Measurements from ENCODE around the gene CORIN. TPM values are rescaled to one million over a fixed set of nuclear protein-coding genes. Genes with fewer than 3 reads are reported as not detected.

CORIN gene
- total and polyA plus RNA-seq, 2 experiments from 2014 or later: not detected

- no peaks in the 10 kb centered on the region for H4K20me1 ChIP-seq (replicated peaks; ENCODE audit: insufficient read depth)
- peaks cover 7% of the 10 kb centered on the region for H3K4me1 ChIP-seq (ENCODE audit: insufficient read depth)
- peaks cover 5% of the 10 kb centered on the region; the same call in 1 of the 2 replicates for H3K9me2 ChIP-seq (ENCODE audit: insufficient read depth)
- no peaks in the 10 kb centered on the region for H3K36me3 ChIP-seq (ENCODE audit: insufficient read depth)
- Mint-ChIP-seq H3K36me3 (ENCODE audit: low read depth) (no peaks in the 10 kb centered on the region), H3K27ac (no peak overlapping the region), H3K27me3 (ENCODE audit: insufficient read depth, low read depth, poor library complexity) (no peaks in the 10 kb centered on the region), H3K4me1 (peaks cover 13% of the 10 kb centered on the region; the same call in 2 of the 3 replicates), H3K4me3 (no peak overlapping the region), H3K9me3 (no peaks in the 10 kb centered on the region)
- TF ChIP-seq NANOG (IDR thresholded peaks at IDR 0.05; ENCODE audit: borderline replicate concordance) (no peak), JUNB (IDR thresholded peaks at IDR 0.05; ENCODE audit: unreplicated experiment) (no peak), EZH2 (IDR thresholded peaks at IDR 0.05; ENCODE audit: low read depth, unreplicated experiment) (no peak), STAT1 (IDR thresholded peaks at IDR 0.05; ENCODE audit: unreplicated experiment) (no peak), ZNF114 (CRISPR knock-in tag; IDR thresholded peaks at IDR 0.05) (no peak), ZNF331 (CRISPR knock-in tag; IDR thresholded peaks at IDR 0.05; ENCODE audit: low read depth) (no peak), CTCF (conservative IDR thresholded peaks at IDR 0.05; ENCODE audit: low read depth in 2 of 2) (no peak), EZH2phosphoT487 (IDR thresholded peaks at IDR 0.05; ENCODE audit: unreplicated experiment) (no peak), ZNF462 (CRISPR knock-in tag; IDR thresholded peaks at IDR 0.05) (no peak), POLR2AphosphoS5 (IDR thresholded peaks at IDR 0.05; ENCODE audit: low read depth) (no peak), CREB1 (CRISPR knock-in tag; IDR thresholded peaks at IDR 0.05; ENCODE audit: low read depth) (no peak), REST (IDR thresholded peaks at IDR 0.05; ENCODE audit: unreplicated experiment) (no peak)
- H2AFZ ChIP-seq: peak overlapping the region; percentile 72; the same call in 1 of the 2 replicates
- no peaks in the 10 kb centered on the region for H3K79me2 ChIP-seq (replicated peaks; ENCODE audit: insufficient read depth)
- no peak overlapping the region for H3K27ac ChIP-seq (ENCODE audit: low read depth)
- DNase-seq (ENCODE audit: low spot score) (no peak), ATAC-seq (no peak)
- no peaks in the 10 kb centered on the region for H3K27me3 ChIP-seq (ENCODE audit: insufficient read depth)
- no peaks in the 10 kb centered on the region for H3F3A ChIP-seq (replicated peaks; ENCODE audit: low read depth)
- no peak overlapping the region for H3K4me3 ChIP-seq
- no peak overlapping the region for H3K4me2 ChIP-seq
These were observed 47.8 kb downstream of the CORIN start for GRCh38 chr4:47790105-47790504.

Data from GM23338 (cell line).